Gastroesophageal sphincter (tissue), 3 donors: ENCODE results near the gene RBM38.

Source experiments
- EP300 ChIP-seq: sonication (generic); formaldehyde crosslinking; IDR thresholded peaks from one replicate; pipeline ENCODE4 v1.6.1; 2017; ENCODE audit warnings: antibody characterized with exemption, mild to moderate bottlenecking
- POLR2A ChIP-seq, 2 donors: fragments of 450-650 bp; IDR thresholded peaks; one replicate each; pipeline ENCODE4 v1.6.1; 2017; ENCODE audit warnings: antibody characterized with exemption in 2 of 2, mild to moderate bottlenecking in 2 of 2, moderate library complexity in 1 of 2
- POLR2AphosphoS5 ChIP-seq: sonication (generic); formaldehyde crosslinking; IDR thresholded peaks from one replicate; pipeline ENCODE4 v1.6.1; 2017; ENCODE audit warnings: antibody characterized with exemption
- TF ChIP-seq, protein P1 (sequence below), 4 experiments: fragments of 200-600 bp in 2 of 4; fragments of 450-650 bp in 2 of 4; sonication (generic) in 1 of 4; IDR thresholded peaks; one replicate each; pipeline ENCODE4 v1.5.1; 2017 to 2019; ENCODE audit warnings: antibody characterized with exemption in 4 of 4, mild to moderate bottlenecking in 2 of 4, moderate library complexity in 2 of 4

DNA sequence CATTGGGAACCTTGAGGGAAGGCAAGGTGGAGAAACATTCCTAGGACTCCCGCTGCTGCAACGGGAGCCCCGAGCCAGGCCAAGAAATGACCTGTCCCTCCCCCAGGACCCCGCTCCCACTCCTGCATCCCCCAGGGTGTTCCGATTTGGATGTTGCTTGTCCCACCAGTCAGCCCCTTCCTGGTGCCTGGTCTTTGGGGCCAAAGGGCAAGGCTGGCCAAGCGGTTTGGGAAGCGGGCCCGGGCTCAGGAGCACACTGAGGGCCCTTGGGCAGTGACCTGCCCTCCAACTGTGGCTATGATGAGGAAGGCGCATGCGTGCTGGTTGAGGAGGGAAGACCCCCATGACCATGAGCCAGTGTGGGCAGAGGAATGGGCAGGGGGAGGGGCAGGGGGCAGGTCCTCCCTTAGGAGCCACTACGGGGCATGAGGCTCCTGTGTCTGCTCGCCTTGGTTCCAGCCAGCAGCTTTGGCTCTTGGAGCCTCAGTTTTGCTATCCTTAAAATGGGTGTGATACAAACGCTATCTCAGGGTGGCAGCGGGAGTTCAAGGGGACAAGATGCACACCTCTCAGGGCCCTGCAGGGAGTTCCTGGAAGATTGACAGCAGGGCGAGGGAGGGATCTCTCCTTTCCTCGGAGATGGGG lies 50.4 kb downstream of the RBM38 start:
- no peak for TF ChIP-seq POLR2AphosphoS5
- TF ChIP-seq, protein P1, sequence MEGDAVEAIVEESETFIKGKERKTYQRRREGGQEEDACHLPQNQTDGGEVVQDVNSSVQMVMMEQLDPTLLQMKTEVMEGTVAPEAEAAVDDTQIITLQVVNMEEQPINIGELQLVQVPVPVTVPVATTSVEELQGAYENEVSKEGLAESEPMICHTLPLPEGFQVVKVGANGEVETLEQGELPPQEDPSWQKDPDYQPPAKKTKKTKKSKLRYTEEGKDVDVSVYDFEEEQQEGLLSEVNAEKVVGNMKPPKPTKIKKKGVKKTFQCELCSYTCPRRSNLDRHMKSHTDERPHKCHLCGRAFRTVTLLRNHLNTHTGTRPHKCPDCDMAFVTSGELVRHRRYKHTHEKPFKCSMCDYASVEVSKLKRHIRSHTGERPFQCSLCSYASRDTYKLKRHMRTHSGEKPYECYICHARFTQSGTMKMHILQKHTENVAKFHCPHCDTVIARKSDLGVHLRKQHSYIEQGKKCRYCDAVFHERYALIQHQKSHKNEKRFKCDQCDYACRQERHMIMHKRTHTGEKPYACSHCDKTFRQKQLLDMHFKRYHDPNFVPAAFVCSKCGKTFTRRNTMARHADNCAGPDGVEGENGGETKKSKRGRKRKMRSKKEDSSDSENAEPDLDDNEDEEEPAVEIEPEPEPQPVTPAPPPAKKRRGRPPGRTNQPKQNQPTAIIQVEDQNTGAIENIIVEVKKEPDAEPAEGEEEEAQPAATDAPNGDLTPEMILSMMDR (IDR thresholded peaks at IDR 0.05), result no peak
- no peak for TF ChIP-seq POLR2A (IDR thresholded peaks at IDR 0.05)
- TF ChIP-seq EP300, result no peak
